Colon (tissue), 2 donors: ENCODE results near the gene SLC6A3.

Experiments
- FAIRE-seq: peaks from 2 replicates; lab custom pipeline; 2012; peaks lifted over from hg19 to GRCh38; lab: Jason Lieb, UNC
- donor health status: control.
- donor health status: control.

SLC6A3 gene

GRCh38 chr5:1347571-1347970 is 97.7 kb downstream of the SLC6A3 start:
- no peak for FAIRE-seq

- FAIRE-seq: no peak
These were observed 98.4 kb downstream of the SLC6A3 start for GRCh38 chr5:1346627-1347440.

DNA sequence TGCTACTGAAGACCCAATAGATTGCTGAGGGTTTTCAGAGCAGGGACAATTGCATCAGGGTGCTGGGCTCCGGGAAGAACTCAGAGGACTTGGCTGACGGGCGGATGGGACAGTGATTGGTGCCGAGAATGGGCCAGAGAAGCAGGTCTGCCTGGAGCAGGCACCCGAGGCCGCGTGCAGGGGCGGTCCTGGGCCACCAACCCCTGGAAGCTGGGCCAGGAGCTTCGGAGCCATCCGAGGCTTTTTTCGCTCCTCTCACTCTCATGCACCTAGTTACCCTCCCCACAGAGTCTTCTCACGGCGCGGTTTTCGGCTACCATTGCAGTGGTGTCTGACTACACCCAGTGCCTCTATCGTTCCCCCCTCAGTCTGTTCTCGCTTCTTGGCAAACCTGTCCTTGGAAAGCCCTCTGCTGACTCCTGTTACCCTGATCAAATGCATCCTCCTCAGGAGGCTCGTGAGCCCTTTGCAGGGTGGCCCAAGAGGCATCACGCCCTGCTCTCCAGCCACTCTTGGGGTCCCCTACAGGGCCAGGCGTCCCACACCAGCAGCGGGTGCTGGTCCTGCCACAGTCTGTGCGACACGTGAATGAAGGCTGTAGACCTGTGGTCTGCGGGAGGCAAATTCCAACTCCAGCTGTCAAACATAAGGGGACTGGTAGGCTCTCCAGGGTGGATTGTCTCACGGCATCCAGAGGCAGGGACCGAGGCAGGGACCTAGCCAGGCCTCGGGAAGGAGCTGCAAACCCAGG is 99.2 kb downstream of the SLC6A3 start:
- no peak for FAIRE-seq

DNA sequence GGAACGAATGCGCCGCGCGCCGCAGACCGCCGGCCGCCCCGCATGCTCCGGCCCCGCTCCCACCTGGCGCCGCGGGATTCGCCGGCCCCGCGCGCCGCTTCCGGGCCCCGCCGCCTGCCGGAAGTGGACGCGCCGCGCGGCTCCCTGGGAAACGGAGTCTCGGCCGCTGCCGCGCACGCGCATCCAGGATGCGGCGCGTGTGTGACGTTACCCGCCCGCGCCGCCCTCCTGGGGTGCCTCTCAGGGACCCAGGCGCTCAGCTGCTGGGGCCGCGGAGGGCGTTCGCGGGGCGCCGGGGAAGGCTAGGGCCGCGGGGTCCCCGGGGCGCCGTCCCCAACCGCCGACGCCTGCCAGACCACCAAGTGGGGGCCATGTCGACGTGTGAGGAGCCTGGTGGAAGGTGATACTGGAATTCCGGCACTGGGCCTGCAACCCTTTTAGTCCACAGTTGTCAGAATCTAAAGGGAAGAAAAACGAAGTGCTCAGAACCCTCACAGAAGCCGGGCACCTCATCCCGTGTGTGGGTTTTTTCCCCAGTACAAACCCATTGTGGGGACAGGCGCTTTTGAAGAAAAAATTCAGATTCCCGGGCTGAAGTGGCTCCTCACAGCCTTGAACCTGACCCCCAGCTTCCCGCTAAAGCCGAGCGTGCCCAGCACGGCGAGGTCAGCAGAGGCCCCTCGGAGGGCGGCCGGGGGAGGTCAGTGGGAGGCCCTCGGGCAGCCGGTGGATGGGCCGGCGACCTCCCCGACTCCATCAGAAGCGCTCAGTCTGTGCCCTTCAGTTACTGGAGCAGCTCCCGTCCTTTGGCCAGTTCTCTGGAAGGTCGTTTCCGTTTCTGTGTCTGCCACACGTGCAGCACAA is 100.0 kb downstream of the SLC6A3 start, which contains the start of gene CLPTM1L:
TSS of gene CLPTM1L (minus strand) at position 125 of the 864 bp plus-strand sequence. CDS start 258 bp downstream, outside the sequence.
- FAIRE-seq: no peak

GRCh38 chr5:1343931-1344901 is 101.0 kb downstream of the SLC6A3 start:
- no peak for FAIRE-seq

GRCh38 chr5:1343315-1343751 is 101.9 kb downstream of the SLC6A3 start:
- no peak for FAIRE-seq
